Measurements from ENCODE around the gene NCAPD2. TPM values are rescaled to one million over a fixed set of nuclear protein-coding genes. Genes with fewer than 3 reads are reported as not detected.

NCAPD2 gene
- total RNA-seq, 1 donor from 2014 or later: 23.0 TPM

GRCh38 chr12:6569312-6569711 lies 75.4 kb downstream of the NCAPD2 start:
- Histone ChIP-seq H3K4me3 (ENCODE audit: low read length in 3 of 3) (no peak overlapping the region), H3K27me3 (ENCODE audit: control insufficient read depth in 3 of 3, insufficient read depth in 3 of 3, low read length in 3 of 3) (no peaks in the 10 kb centered on the region), H3K4me1 (ENCODE audit: control insufficient read depth in 3 of 3, insufficient read depth in 3 of 3, low read length in 3 of 3) (peaks cover 10 to 18% (median 11%) of the 10 kb centered on the region in 3 donors), H3K27ac (ENCODE audit: low read depth, low read length) (no peak overlapping the region), H3K9ac (ENCODE audit: low read depth in 1 of 3, low read length in 3 of 3) (no peak overlapping the region), H3K9me3 (ENCODE audit: control insufficient read depth in 3 of 3, low read length in 3 of 3) (no peaks in the 10 kb centered on the region), H3K36me3 (ENCODE audit: control insufficient read depth in 3 of 3, insufficient read depth in 3 of 3, low read length in 3 of 3) (peaks cover 40 to 51% (median 42%) of the 10 kb centered on the region in 3 donors)

DNA sequence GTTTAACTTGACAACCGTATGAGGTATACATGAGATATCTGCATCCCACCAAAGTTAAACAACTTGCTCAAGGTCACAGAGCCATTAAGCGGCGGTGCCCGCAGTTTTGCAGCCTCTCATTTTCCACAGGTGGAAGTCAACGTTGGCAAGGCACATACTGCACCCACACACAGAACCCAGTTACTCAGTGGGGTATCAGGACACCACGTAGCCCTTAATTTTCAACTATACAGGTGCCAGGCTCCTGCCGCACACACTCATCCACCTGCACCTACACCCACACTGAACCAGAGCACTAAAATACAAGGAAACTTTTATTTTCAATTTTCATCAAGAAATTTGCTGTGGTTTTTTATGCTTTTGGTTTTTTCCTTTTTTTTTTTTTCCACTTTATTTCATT lies 75.9 kb downstream of the NCAPD2 start:
- Histone ChIP-seq H3K4me1 (ENCODE audit: control insufficient read depth in 3 of 3, insufficient read depth in 3 of 3, low read length in 3 of 3) (peaks cover 10 to 18% (median 11%) of the 10 kb centered on the region in 3 donors), H3K27me3 (ENCODE audit: control insufficient read depth in 3 of 3, insufficient read depth in 3 of 3, low read length in 3 of 3) (no peaks in the 10 kb centered on the region), H3K9me3 (ENCODE audit: control insufficient read depth in 3 of 3, low read length in 3 of 3) (no peaks in the 10 kb centered on the region), H3K27ac (ENCODE audit: low read depth, low read length) (no peak overlapping the region), H3K4me3 (ENCODE audit: low read length in 3 of 3) (no peak overlapping the region), H3K9ac (ENCODE audit: low read depth in 1 of 3, low read length in 3 of 3) (peak overlapping the region in 1 of 3 donors; percentile 16), H3K36me3 (ENCODE audit: control insufficient read depth in 3 of 3, insufficient read depth in 3 of 3, low read length in 3 of 3) (peaks cover 40 to 53% (median 41%) of the 10 kb centered on the region in 3 donors)

DNA sequence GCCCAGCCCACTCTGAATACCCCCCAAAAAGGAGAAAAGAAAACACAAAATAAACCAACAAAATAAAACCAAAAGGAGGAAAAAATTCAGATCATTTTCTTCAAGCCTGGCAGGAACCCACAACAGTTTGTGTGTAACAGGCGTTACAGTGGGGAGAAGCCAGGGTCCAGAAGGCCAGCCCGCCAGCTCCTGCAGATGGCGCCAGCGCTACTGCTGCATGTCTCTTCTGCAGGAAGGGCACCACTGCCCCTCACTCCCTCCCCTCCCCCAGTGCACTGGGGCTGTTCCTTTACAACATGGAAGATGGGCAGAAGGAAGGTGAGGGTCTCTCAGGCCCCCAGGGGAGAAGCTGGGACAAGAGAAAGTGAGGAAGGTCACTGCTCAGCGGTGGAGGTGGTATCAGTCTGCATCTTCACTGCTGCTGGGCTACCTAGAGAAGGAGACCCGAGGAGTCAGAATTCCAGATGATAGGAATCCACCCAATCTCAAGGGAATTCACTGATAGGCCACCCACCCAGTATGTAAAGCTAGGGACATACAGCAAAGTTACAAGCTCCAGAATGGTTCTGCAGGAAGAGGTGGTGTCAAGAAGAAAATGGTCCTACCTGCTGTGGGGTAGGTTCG lies 76.5 kb downstream of the NCAPD2 start:
- H3K9me3 ChIP-seq (ENCODE audit: control insufficient read depth in 3 of 3, low read length in 3 of 3): no peaks in the 10 kb centered on the region
- H3K4me1 ChIP-seq (ENCODE audit: control insufficient read depth in 3 of 3, insufficient read depth in 3 of 3, low read length in 3 of 3): peaks cover 10 to 18% (median 11%) of the 10 kb centered on the region in 3 donors
- no peaks in the 10 kb centered on the region for H3K27me3 ChIP-seq (ENCODE audit: control insufficient read depth in 3 of 3, insufficient read depth in 3 of 3, low read length in 3 of 3)
- peaks cover 40 to 56% (median 44%) of the 10 kb centered on the region in 3 donors for H3K36me3 ChIP-seq (ENCODE audit: control insufficient read depth in 3 of 3, insufficient read depth in 3 of 3, low read length in 3 of 3)
- H3K9ac ChIP-seq (ENCODE audit: low read depth in 1 of 3, low read length in 3 of 3): no peak overlapping the region
- H3K4me3 ChIP-seq (ENCODE audit: low read length in 3 of 3): no peak overlapping the region
- H3K27ac ChIP-seq (ENCODE audit: low read depth, low read length): no peak overlapping the region

- Histone ChIP-seq H3K27me3 (ENCODE audit: control insufficient read depth in 3 of 3, insufficient read depth in 3 of 3, low read length in 3 of 3) (no peaks in the 10 kb centered on the region), H3K4me1 (ENCODE audit: control insufficient read depth in 3 of 3, insufficient read depth in 3 of 3, low read length in 3 of 3) (peaks cover 0 to 7% (median 0%) of the 10 kb centered on the region in 3 donors), H3K4me3 (ENCODE audit: low read length in 3 of 3) (no peak overlapping the region), H3K9ac (ENCODE audit: low read depth in 1 of 3, low read length in 3 of 3) (no peak overlapping the region), H3K27ac (ENCODE audit: low read depth, low read length) (no peak overlapping the region), H3K9me3 (ENCODE audit: control insufficient read depth in 3 of 3, low read length in 3 of 3) (no peaks in the 10 kb centered on the region), H3K36me3 (ENCODE audit: control insufficient read depth in 3 of 3, insufficient read depth in 3 of 3, low read length in 3 of 3) (peaks cover 52 to 68% (median 53%) of the 10 kb centered on the region in 3 donors)
These were observed 79.1 kb downstream of the NCAPD2 start for GRCh38 chr12:6573001-6573400.

DNA sequence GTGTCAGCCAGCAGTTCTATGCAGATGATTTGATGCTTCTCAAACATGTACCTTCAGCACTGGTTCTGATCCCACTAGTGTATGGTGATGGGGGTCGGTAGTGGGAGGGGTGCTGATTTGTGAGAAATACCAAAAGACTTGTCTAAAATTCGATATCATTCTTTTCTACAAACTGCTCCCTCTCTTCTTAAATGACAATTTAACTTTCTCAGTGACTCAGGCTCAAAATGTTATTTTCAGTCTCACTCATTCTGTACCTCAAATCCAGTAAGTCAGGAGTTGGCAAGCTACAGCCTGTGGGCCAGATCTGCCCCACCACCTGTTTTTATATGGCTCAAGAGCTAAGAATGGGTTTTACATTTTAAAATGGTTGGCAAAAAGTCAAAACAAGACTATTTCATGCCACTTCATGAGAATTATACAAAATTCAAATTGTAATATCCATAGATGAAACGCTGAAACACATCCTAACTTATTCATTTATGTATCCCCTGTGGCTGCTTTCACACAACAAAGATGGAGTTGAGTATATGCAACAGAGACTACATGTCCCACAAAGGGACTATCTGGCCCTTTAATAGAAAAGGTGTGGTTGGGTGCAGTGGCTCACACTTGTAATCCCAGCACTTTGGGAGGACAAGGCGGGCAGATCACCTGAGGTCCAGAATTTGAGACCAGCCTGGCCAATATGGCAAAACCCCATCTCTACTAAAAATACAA lies 80.8 kb downstream of the NCAPD2 start:
- H3K9me3 ChIP-seq (ENCODE audit: control insufficient read depth in 3 of 3, low read length in 3 of 3): no peaks in the 10 kb centered on the region
- no peak overlapping the region for H3K9ac ChIP-seq (ENCODE audit: low read depth in 1 of 3, low read length in 3 of 3)
- H3K27me3 ChIP-seq (ENCODE audit: control insufficient read depth in 3 of 3, insufficient read depth in 3 of 3, low read length in 3 of 3): no peaks in the 10 kb centered on the region
- H3K4me1 ChIP-seq (ENCODE audit: control insufficient read depth in 3 of 3, insufficient read depth in 3 of 3, low read length in 3 of 3): no peaks in the 10 kb centered on the region
- no peak overlapping the region for H3K27ac ChIP-seq (ENCODE audit: low read depth, low read length)
- H3K36me3 ChIP-seq (ENCODE audit: control insufficient read depth in 3 of 3, insufficient read depth in 3 of 3, low read length in 3 of 3): peaks cover 61 to 72% (median 62%) of the 10 kb centered on the region in 3 donors
- H3K4me3 ChIP-seq (ENCODE audit: low read length in 3 of 3): no peak overlapping the region

GRCh38 chr12:6575648-6576047 lies 81.7 kb downstream of the NCAPD2 start:
- H3K9ac ChIP-seq (ENCODE audit: low read depth in 1 of 3, low read length in 3 of 3): no peak overlapping the region
- H3K4me3 ChIP-seq (ENCODE audit: low read length in 3 of 3): no peak overlapping the region
- H3K9me3 ChIP-seq (ENCODE audit: control insufficient read depth in 3 of 3, low read length in 3 of 3): no peaks in the 10 kb centered on the region
- peaks cover 61 to 70% (median 61%) of the 10 kb centered on the region in 3 donors for H3K36me3 ChIP-seq (ENCODE audit: control insufficient read depth in 3 of 3, insufficient read depth in 3 of 3, low read length in 3 of 3)
- H3K27me3 ChIP-seq (ENCODE audit: control insufficient read depth in 3 of 3, insufficient read depth in 3 of 3, low read length in 3 of 3): no peaks in the 10 kb centered on the region
- H3K27ac ChIP-seq (ENCODE audit: low read depth, low read length): no peak overlapping the region
- no peaks in the 10 kb centered on the region for H3K4me1 ChIP-seq (ENCODE audit: control insufficient read depth in 3 of 3, insufficient read depth in 3 of 3, low read length in 3 of 3)

Small RNAs within 50 kb of the gene (small RNA-seq; reads per million reads assigned to genes)
- gene SCARNA11: 52.6 reads per million, percentile 95 among the genes with 10 or more reads in this experiment

Other genes with a start within 250 kb of the NCAPD2 start
- gene PLEKHG6, start 183.4 kb upstream of the NCAPD2 start, total RNA-seq: 0.52 TPM
- 47.5 TPM for gene TNFRSF1A, start 152.0 kb upstream of the NCAPD2 start, total RNA-seq
- gene SCNN1A, start 118.5 kb upstream of the NCAPD2 start, total RNA-seq: not detected
- gene LTBR, start 109.9 kb upstream of the NCAPD2 start, total RNA-seq: 11.0 TPM
- gene CD27, start 49.1 kb upstream of the NCAPD2 start, total RNA-seq: not detected
- 4.2 TPM for gene TAPBPL, start 42.1 kb upstream of the NCAPD2 start, total RNA-seq
- gene VAMP1, start 23.4 kb upstream of the NCAPD2 start, total RNA-seq: 2.6 TPM
- 141 TPM for gene MRPL51, start 840 bp upstream of the NCAPD2 start, total RNA-seq
- 5,507 TPM for gene GAPDH, start 40.4 kb downstream of the NCAPD2 start, total RNA-seq
- 8.9 TPM for gene IFFO1, start 61.9 kb downstream of the NCAPD2 start, total RNA-seq
- gene NOP2, start 74.2 kb downstream of the NCAPD2 start, total RNA-seq: 6.3 TPM
- 211 TPM for gene CHD4, start 113.3 kb downstream of the NCAPD2 start, total RNA-seq
- gene LPAR5, start 141.9 kb downstream of the NCAPD2 start, total RNA-seq: 1.0 TPM
- 1.0 TPM for gene ACRBP, start 153.3 kb downstream of the NCAPD2 start, total RNA-seq
- 38.1 TPM for gene ING4, start 169.0 kb downstream of the NCAPD2 start, total RNA-seq
- gene ZNF384, start 195.3 kb downstream of the NCAPD2 start, total RNA-seq: 8.4 TPM
- gene PIANP, start 206.7 kb downstream of the NCAPD2 start, total RNA-seq: under 0.01 TPM
- gene COPS7A, start 229.9 kb downstream of the NCAPD2 start, total RNA-seq: 30.8 TPM

Data from skeletal muscle tissue (tissue), 5 donors.